Measurements from ENCODE around the gene ABHD12B. TPM values are rescaled to one million over a fixed set of nuclear protein-coding genes. Genes with fewer than 3 reads are reported as not detected.

Gene ABHD12B
- total RNA-seq, 2 donors from 2014 or later = 0.80 to 55.0 TPM

DNA sequence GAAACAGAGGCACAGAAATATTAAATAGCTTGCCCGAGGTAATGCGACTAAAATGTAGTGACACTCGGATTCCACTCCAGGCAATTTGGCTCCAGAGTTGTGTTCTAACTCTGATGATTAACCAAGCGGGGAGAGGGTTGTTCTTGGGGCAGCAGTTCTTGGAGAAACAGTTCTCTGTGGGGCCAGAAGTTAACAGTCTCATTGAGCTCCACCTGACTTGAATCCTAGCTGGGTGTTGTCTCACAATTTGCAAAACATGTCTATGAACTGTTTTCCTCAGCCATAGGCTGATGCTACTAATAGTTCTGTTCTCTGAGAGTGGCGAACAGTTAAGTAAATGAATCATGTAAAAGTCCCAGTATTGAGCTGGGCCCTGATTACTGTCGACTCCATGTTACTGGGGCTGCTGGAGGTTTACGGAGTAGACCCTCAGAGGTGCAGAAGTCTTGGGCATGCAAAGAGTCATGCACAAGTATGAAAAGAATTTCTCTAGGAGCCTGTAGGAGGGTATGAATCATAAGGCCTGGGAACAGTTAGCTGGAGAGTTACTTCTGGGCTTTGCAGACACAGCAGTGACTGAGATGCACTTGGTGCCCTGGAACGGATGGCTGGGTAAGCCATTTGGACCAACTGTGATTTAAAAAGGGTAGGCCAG, 25.5 kb upstream of the ABHD12B start:
- Mint-ChIP-seq H3K36me3 (ENCODE audit: low read depth) (no peaks in the 10 kb centered on the region), H3K4me3 (no peak overlapping the region)

DNA sequence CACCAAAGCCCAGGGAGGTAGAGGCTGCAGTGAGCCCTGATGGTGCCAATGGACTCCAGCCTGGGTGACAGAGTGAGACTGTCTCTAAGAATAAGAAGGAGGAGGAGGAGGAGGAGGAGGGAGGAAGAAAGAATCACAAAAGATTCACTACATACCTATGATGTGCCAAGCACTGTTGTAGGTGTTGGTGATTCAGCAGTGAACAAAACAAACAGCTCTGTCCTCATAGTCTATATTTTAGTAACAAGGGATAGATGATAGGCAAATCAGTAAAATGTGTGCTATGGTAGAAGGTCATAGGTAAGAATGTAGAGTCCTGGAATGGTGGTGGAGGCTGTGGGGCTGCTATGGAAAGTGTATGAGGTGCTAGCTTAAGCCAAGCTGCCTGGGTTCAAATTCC, 18.0 kb upstream of the ABHD12B start:
- no peaks in the 10 kb centered on the region for H3K9me3 Mint-ChIP-seq
- H3K4me1 Mint-ChIP-seq = no peaks in the 10 kb centered on the region
- no peak for TF ChIP-seq CTCF (conservative IDR thresholded peaks at IDR 0.05)
- H3K4me1 ChIP-seq (ENCODE audit: control insufficient read depth, insufficient read depth, low read length) = no peaks in the 10 kb centered on the region
- no peaks in the 10 kb centered on the region for H3K36me3 Mint-ChIP-seq (ENCODE audit: low read depth)
- H3K27ac ChIP-seq (ENCODE audit: low read depth, low read length) = no peak overlapping the region
- H3K9me3 ChIP-seq (ENCODE audit: control insufficient read depth, low read length) = no peaks in the 10 kb centered on the region
- H3K4me3 Mint-ChIP-seq = no peak overlapping the region
- no peak overlapping the region for H3K9ac ChIP-seq (ENCODE audit: extremely low read depth, low read length, poor library complexity, severe bottlenecking)
- H3K36me3 ChIP-seq (ENCODE audit: control insufficient read depth, insufficient read depth, low read length) = no peaks in the 10 kb centered on the region
- H3K27me3 Mint-ChIP-seq (ENCODE audit: insufficient read depth) = peaks cover 37% of the 10 kb centered on the region
- H3K27ac Mint-ChIP-seq = no peak overlapping the region
- H3K4me3 ChIP-seq (ENCODE audit: low read length) = no peak overlapping the region
- H3K27me3 ChIP-seq (ENCODE audit: control insufficient read depth, insufficient read depth, low read length, poor library complexity, severe bottlenecking) = peaks cover 22% of the 10 kb centered on the region
- DNase-seq = no peak

More for the DNA sequence above, 25.5 kb upstream of the ABHD12B start:
- no peaks in the 10 kb centered on the region for H3K4me1 ChIP-seq (ENCODE audit: control insufficient read depth, insufficient read depth, low read length)
- no peaks in the 10 kb centered on the region for H3K9me3 Mint-ChIP-seq
- H3K4me3 ChIP-seq (ENCODE audit: low read length) = no peak overlapping the region
- peaks cover 69% of the 10 kb centered on the region for H3K27me3 ChIP-seq (ENCODE audit: control insufficient read depth, insufficient read depth, low read length, poor library complexity, severe bottlenecking)
- 88 to 93% methylated on average over 8 of the region's 8 CpGs for WGBS, 2 experiments (ENCODE audit: insufficient coverage in 1 of 2, insufficient read length in 1 of 2)
- H3K9ac ChIP-seq (ENCODE audit: extremely low read depth, low read length, poor library complexity, severe bottlenecking) = no peak overlapping the region
- DNase-seq = no peak
- no peak overlapping the region for H3K27ac ChIP-seq (ENCODE audit: low read depth, low read length)
- H3K36me3 ChIP-seq (ENCODE audit: control insufficient read depth, insufficient read depth, low read length) = no peaks in the 10 kb centered on the region
- peaks cover 72% of the 10 kb centered on the region for H3K27me3 Mint-ChIP-seq (ENCODE audit: insufficient read depth)
- no peaks in the 10 kb centered on the region for H3K4me1 Mint-ChIP-seq
- TF ChIP-seq CTCF (conservative IDR thresholded peaks at IDR 0.05) = no peak
- no peak overlapping the region for H3K27ac Mint-ChIP-seq
- no peaks in the 10 kb centered on the region for H3K9me3 ChIP-seq (ENCODE audit: control insufficient read depth, low read length)

DNA sequence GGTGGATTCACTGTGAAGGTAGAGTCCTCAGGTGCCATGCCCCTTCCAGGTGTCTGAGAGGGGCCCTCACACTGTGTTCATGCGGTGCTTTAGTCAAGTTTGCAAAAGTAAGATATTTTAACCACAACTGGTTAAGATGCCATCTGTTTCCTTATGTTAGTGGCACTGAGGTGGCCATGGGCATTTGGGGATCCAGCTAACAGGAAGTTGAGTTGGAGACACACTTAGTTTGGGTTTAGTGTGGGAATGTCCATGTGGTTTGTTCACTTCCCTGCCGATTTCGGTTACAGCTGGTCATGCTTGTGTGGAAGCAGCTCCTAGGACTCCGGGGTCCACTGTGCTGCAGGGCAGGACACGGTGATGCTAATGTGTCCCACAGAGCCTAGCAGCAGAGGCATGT, 17.3 kb upstream of the ABHD12B start:
- H3K4me3 Mint-ChIP-seq = no peak overlapping the region
- H3K27ac Mint-ChIP-seq = no peak overlapping the region
- no peak overlapping the region for H3K4me3 ChIP-seq (ENCODE audit: low read length)
- H3K27ac ChIP-seq (ENCODE audit: low read depth, low read length) = no peak overlapping the region
- TF ChIP-seq CTCF (conservative IDR thresholded peaks at IDR 0.05) = no peak
- H3K4me1 Mint-ChIP-seq = no peaks in the 10 kb centered on the region
- no peaks in the 10 kb centered on the region for H3K4me1 ChIP-seq (ENCODE audit: control insufficient read depth, insufficient read depth, low read length)
- whole genome bisulfite sequencing, 2 experiments (ENCODE audit: insufficient coverage in 1 of 2, insufficient read length in 1 of 2) = 90 to 93% methylated on average over 3 to 5 of the region's 5 CpGs
- DNase-seq = no peak
- H3K9me3 Mint-ChIP-seq = no peaks in the 10 kb centered on the region
- H3K9me3 ChIP-seq (ENCODE audit: control insufficient read depth, low read length) = no peaks in the 10 kb centered on the region
- peaks cover 21% of the 10 kb centered on the region for H3K27me3 ChIP-seq (ENCODE audit: control insufficient read depth, insufficient read depth, low read length, poor library complexity, severe bottlenecking)
- H3K27me3 Mint-ChIP-seq (ENCODE audit: insufficient read depth) = peaks cover 39% of the 10 kb centered on the region
- H3K36me3 ChIP-seq (ENCODE audit: control insufficient read depth, insufficient read depth, low read length) = no peaks in the 10 kb centered on the region
- H3K9ac ChIP-seq (ENCODE audit: extremely low read depth, low read length, poor library complexity, severe bottlenecking) = no peak overlapping the region
- H3K36me3 Mint-ChIP-seq (ENCODE audit: low read depth) = no peaks in the 10 kb centered on the region

All from endodermal cell (in vitro differentiated cells).